ENCODE results near the gene ADAT2. TPM values are rescaled to one million over a fixed set of nuclear protein-coding genes. Genes with fewer than 3 reads are reported as not detected.

Gene ADAT2
- total and polyA plus RNA-seq, 2 of the 13 experiments (the other 11 are each of a cell fraction or from before 2014, with no cell fraction given): 10.5 to 18.3 TPM

- TF ChIP-seq ZMAT3 (CRISPR knock-in tag; conservative IDR thresholded peaks at IDR 0.05) (no peak), ZNF704 (CRISPR knock-in tag; IDR thresholded peaks at IDR 0.05; ENCODE audit: borderline replicate concordance) (no peak), SPEN (CRISPR knock-in tag; IDR thresholded peaks at IDR 0.05; ENCODE audit: low read depth) (0 out of 2 replicates have a peak, but pooled peaks have one; percentile 50), ZNF234 (CRISPR knock-in tag; conservative IDR thresholded peaks at IDR 0.05) (no peak), ZNF720 (CRISPR knock-in tag; IDR thresholded peaks at IDR 0.05) (no peak), MED13 (CRISPR knock-in tag; IDR thresholded peaks at IDR 0.05) (no peak), ZNF260 (CRISPR knock-in tag; IDR thresholded peaks at IDR 0.05; ENCODE audit: borderline replicate concordance, low read depth) (no peak), ZBTB40 (IDR thresholded peaks at IDR 0.05) (no peak), ZBTB40 (CRISPR knock-in tag; IDR thresholded peaks at IDR 0.05) (no peak), NFE2L2 (IDR thresholded peaks at IDR 0.05; ENCODE audit: low read length) (no peak; the same call in 1 of the 2 replicates), PREB (CRISPR knock-in tag; IDR thresholded peaks at IDR 0.05) (no peak), ZNF468 (CRISPR knock-in tag; IDR thresholded peaks at IDR 0.05) (no peak), SAP130 (CRISPR knock-in tag; IDR thresholded peaks at IDR 0.05; ENCODE audit: low read depth) (peak; percentile 96), ZSCAN5A (CRISPR knock-in tag; IDR thresholded peaks at IDR 0.05; ENCODE audit: borderline replicate concordance) (peak; percentile 86; the same call in 1 of the 2 replicates), HDAC2 (CRISPR knock-in tag; IDR thresholded peaks at IDR 0.05) (peak; percentile 90), THAP11 (CRISPR knock-in tag; IDR thresholded peaks at IDR 0.05) (0 out of 2 replicates have a peak, but pooled peaks have one; percentile 33)
These were observed 53.0 kb downstream of the ADAT2 start (continued) for GRCh38 chr6:143397227-143398222.
